ENCODE data around the gene NT5DC4. TPM values are rescaled to one million over a fixed set of nuclear protein-coding genes. Genes with fewer than 3 reads are reported as not detected.

NT5DC4 gene
- total and polyA plus RNA-seq, 2 of the 4 experiments (the other 2 are of a cell fraction), result not detected

DNA sequence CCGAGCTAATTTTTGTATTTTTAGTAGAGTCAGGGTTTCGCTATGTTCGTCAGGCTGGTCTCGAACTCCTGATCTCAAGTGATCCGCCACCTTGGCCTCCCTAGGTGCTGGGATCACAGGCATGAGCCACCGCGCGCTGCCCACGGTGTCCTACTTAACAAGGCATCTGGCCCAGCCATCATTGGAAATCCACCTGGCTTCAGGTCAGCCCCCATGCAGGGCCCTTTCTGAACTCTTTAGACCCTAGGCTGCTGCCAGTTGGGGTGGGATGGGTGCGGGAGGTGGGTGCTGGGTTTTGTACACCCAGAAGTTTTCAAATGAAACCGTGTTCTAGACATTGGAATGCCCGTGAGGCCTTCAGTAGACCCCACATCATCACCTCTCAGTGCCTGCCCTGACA lies 26.6 kb upstream of the NT5DC4 start:
- dilution Hi-C loops (cut with HindIII; ENCODE audit: low sequenced_read_pairs, unreplicated experiment) (no loop called here), in situ Hi-C loops (cut with MboI; ENCODE audit: low sequenced_read_pairs) (no loop called here), intact Hi-C loops (cut with micrococcal nuclease) (no loop called here)
- Histone ChIP-seq H2BK20ac (ENCODE audit: low read depth, low read length) (no peak overlapping the region), H2AK5ac (ENCODE audit: low read depth, low read length) (peak overlapping the region; percentile 35; the same call in 1 of the 2 replicates), H4K5ac (ENCODE audit: low read depth, low read length) (no peak overlapping the region), H4K8ac (ENCODE audit: low read depth in 2 of 2, low read length in 2 of 2) (no peak overlapping the region), H2AFZ (replicated peaks; ENCODE audit: low read length, poor library complexity) (no peak overlapping the region), H3K56ac (ENCODE audit: extremely low read depth, insufficient read depth, low read length) (no peak overlapping the region), H3K14ac (replicated peaks; ENCODE audit: low read depth, low read length) (no peak overlapping the region), H2AK9ac (replicated peaks; ENCODE audit: low read depth, low read length, poor library complexity) (no peak overlapping the region), H3K27me3 (ENCODE audit: control insufficient read depth, insufficient read depth, low read length) (no peaks in the 10 kb centered on the region), H2BK5ac (ENCODE audit: low read depth, low read length, poor library complexity, severe bottlenecking) (no peak overlapping the region), H3K9me3 (ENCODE audit: control insufficient read depth, insufficient read depth, low read length) (no peaks in the 10 kb centered on the region), H3K4me1 (ENCODE audit: control insufficient read depth, insufficient read depth, low read length) (peaks cover 10% of the 10 kb centered on the region), H2BK15ac (ENCODE audit: low read depth, low read length) (no peak overlapping the region), H3K4me3 (ENCODE audit: insufficient read depth, low read depth, low read length) (no peak overlapping the region), H3K9me1 (ENCODE audit: insufficient read depth, low read length) (peaks cover 23% of the 10 kb centered on the region), H2BK120ac (ENCODE audit: low read depth, low read length) (peak overlapping the region; percentile 32), H3K27ac (ENCODE audit: insufficient read depth, low read length) (no peak overlapping the region), H3K4ac (ENCODE audit: low read depth, low read length) (no peak overlapping the region), H3K4me2 (ENCODE audit: low read depth, low read length) (no peak overlapping the region), H3K79me1 (ENCODE audit: low read depth in 1 of 2, low read length in 2 of 2) (0 out of 4 replicates have a peak, but pooled peaks cover 0 to 5% of the 10 kb centered on the region in 2 experiments), H3K9ac (ENCODE audit: low read depth, low read length) (no peak overlapping the region), H3K18ac (ENCODE audit: low read depth, low read length) (no peak overlapping the region), H3K23ac (ENCODE audit: low read depth, low read length) (no peak overlapping the region), H4K20me1 (ENCODE audit: insufficient read depth, low read length) (no peaks in the 10 kb centered on the region), H3K36me3 (ENCODE audit: control insufficient read depth, insufficient read depth, low read length) (no peaks in the 10 kb centered on the region), H4K91ac (ENCODE audit: insufficient read depth, low read depth, low read length) (no peak overlapping the region)
- CTCF ChIA-PET, result no interaction called here
- WGBS, 2 experiments (ENCODE audit: extremely low coverage in 2 of 2, insufficient read length in 1 of 2), result 100% methylated on average over 5 of the region's 12 CpGs; no CpG with 5 or more reads in 1 of the 2 experiments
- POLR2A ChIA-PET (ENCODE audit: unreplicated experiment), result no interaction called here
- DNase-seq (no peak), ATAC-seq (ENCODE audit: low read depth) (no peak)
- TF ChIP-seq MAFK (IDR thresholded peaks at IDR 0.05; ENCODE audit: low read depth, low read length) (no peak), BHLHE40 (IDR thresholded peaks at IDR 0.05; ENCODE audit: low read depth, low read length) (no peak), MAZ (IDR thresholded peaks at IDR 0.05; ENCODE audit: borderline replicate concordance, low read depth, low read length) (no peak), MXI1 (IDR thresholded peaks at IDR 0.05; ENCODE audit: borderline replicate concordance, low read depth, low read length) (no peak), FOS (IDR thresholded peaks at IDR 0.05; ENCODE audit: low read depth, low read length) (no peak), POLR2A (IDR thresholded peaks at IDR 0.05; ENCODE audit: low read depth, low read length) (no peak), CEBPB (IDR thresholded peaks at IDR 0.05; ENCODE audit: low read depth, low read length) (no peak), RFX5 (IDR thresholded peaks at IDR 0.05; ENCODE audit: low read depth, low read length) (no peak), RCOR1 (IDR thresholded peaks at IDR 0.05; ENCODE audit: insufficient replicate concordance, low read length) (no peak), CHD1 (IDR thresholded peaks at IDR 0.05; ENCODE audit: low read depth, low read length) (no peak), SMC3 (IDR thresholded peaks at IDR 0.05; ENCODE audit: low read depth, low read length) (no peak), NFE2L2 (IDR thresholded peaks at IDR 0.05; ENCODE audit: low read depth, low read length) (no peak)
- TF ChIP-seq, protein P1, sequence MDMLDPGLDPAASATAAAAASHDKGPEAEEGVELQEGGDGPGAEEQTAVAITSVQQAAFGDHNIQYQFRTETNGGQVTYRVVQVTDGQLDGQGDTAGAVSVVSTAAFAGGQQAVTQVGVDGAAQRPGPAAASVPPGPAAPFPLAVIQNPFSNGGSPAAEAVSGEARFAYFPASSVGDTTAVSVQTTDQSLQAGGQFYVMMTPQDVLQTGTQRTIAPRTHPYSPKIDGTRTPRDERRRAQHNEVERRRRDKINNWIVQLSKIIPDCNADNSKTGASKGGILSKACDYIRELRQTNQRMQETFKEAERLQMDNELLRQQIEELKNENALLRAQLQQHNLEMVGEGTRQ (IDR thresholded peaks at IDR 0.05; ENCODE audit: low read depth, low read length), result no peak
- TF ChIP-seq, protein P2, sequence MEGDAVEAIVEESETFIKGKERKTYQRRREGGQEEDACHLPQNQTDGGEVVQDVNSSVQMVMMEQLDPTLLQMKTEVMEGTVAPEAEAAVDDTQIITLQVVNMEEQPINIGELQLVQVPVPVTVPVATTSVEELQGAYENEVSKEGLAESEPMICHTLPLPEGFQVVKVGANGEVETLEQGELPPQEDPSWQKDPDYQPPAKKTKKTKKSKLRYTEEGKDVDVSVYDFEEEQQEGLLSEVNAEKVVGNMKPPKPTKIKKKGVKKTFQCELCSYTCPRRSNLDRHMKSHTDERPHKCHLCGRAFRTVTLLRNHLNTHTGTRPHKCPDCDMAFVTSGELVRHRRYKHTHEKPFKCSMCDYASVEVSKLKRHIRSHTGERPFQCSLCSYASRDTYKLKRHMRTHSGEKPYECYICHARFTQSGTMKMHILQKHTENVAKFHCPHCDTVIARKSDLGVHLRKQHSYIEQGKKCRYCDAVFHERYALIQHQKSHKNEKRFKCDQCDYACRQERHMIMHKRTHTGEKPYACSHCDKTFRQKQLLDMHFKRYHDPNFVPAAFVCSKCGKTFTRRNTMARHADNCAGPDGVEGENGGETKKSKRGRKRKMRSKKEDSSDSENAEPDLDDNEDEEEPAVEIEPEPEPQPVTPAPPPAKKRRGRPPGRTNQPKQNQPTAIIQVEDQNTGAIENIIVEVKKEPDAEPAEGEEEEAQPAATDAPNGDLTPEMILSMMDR (conservative IDR thresholded peaks at IDR 0.05; ENCODE audit: low read depth, low read length), result no peak
- TF ChIP-seq, protein P3, sequence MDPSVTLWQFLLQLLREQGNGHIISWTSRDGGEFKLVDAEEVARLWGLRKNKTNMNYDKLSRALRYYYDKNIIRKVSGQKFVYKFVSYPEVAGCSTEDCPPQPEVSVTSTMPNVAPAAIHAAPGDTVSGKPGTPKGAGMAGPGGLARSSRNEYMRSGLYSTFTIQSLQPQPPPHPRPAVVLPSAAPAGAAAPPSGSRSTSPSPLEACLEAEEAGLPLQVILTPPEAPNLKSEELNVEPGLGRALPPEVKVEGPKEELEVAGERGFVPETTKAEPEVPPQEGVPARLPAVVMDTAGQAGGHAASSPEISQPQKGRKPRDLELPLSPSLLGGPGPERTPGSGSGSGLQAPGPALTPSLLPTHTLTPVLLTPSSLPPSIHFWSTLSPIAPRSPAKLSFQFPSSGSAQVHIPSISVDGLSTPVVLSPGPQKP (IDR thresholded peaks at IDR 0.05; ENCODE audit: borderline replicate concordance, low read depth, low read length), result no peak
- BruUV-seq (replicated peaks), result no TSS peak

Measured in IMR-90 (cell line).